Measurements from ENCODE around the gene MASP1. TPM values are rescaled to one million over a fixed set of nuclear protein-coding genes. Genes with fewer than 3 reads are reported as not detected.
"Not testable (repeated sequence)": the region's sequence is repeated elsewhere in the genome, so short reads cannot be mapped to it uniquely, and the experiment has no call there.

MASP1 gene
- total RNA-seq, 1 donor from 2014 or later, result 2.0 TPM

DNA sequence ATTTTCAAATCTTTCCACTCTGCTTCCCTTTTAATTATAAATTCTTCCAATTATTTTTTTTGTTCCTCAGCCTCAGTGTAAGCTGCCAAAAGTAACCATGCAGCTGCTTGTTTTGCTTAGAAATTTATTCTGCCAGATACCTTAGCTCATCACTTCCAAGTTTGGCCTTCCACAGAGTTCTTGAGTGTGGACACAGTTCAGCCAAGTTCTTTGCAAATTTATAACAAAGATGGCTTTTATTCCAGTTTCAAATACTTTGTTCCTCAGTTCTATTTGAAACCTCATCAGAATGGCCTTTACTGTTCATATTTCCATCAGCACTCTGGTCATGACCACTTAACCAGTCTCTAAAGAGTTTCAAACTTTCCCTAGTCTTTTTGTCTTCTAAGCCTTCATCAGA lies 83.9 kb downstream of the MASP1 start:
- TF ChIP-seq CTCF (IDR thresholded peaks at IDR 0.05), result no peak

GRCh38 chr3:187207062-187207461 lies 84.5 kb downstream of the MASP1 start:
- Mint-ChIP-seq H3K27me3 (ENCODE audit: low read depth) (no peaks in the 10 kb centered on the region), H3K27ac (ENCODE audit: unreplicated experiment) (no peak overlapping the region), H3K9me3 (ENCODE audit: low read depth) (no peaks in the 10 kb centered on the region), H3K36me3 (ENCODE audit: low read depth) (no peaks in the 10 kb centered on the region), H3K4me3 (ENCODE audit: unreplicated experiment) (no peak overlapping the region), H3K4me1 (ENCODE audit: low read depth) (peaks cover 44% of the 10 kb centered on the region)
- DNase-seq (ENCODE audit: low spot score), result no peak
- TF ChIP-seq CTCF (IDR thresholded peaks at IDR 0.05), result no peak

More for the DNA sequence above, 83.9 kb downstream of the MASP1 start:
- Mint-ChIP-seq H3K4me1 (ENCODE audit: low read depth) (peaks cover 50% of the 10 kb centered on the region), H3K36me3 (ENCODE audit: low read depth) (no peaks in the 10 kb centered on the region), H3K4me3 (ENCODE audit: unreplicated experiment) (no peak overlapping the region), H3K9me3 (ENCODE audit: low read depth) (no peaks in the 10 kb centered on the region), H3K27ac (ENCODE audit: unreplicated experiment) (peak overlapping the region; percentile 28), H3K27me3 (ENCODE audit: low read depth) (no peaks in the 10 kb centered on the region)
- DNase-seq (ENCODE audit: low spot score), result no peak

- no peak overlapping the region for H3K4me3 Mint-ChIP-seq (ENCODE audit: unreplicated experiment)
- H3K27me3 Mint-ChIP-seq (ENCODE audit: low read depth), result no peaks in the 10 kb centered on the region
- no peaks in the 10 kb centered on the region for H3K9me3 Mint-ChIP-seq (ENCODE audit: low read depth)
- H3K4me1 Mint-ChIP-seq (ENCODE audit: low read depth), result peaks cover 30% of the 10 kb centered on the region
- TF ChIP-seq CTCF (IDR thresholded peaks at IDR 0.05), result no peak
- DNase-seq (ENCODE audit: low spot score), result no peak
- no peak overlapping the region for H3K27ac Mint-ChIP-seq (ENCODE audit: unreplicated experiment)
- no peaks in the 10 kb centered on the region for H3K36me3 Mint-ChIP-seq (ENCODE audit: low read depth)
Measured at GRCh38 chr3:187205683-187206082, 85.9 kb downstream of the MASP1 start.

GRCh38 chr3:187199463-187200050 lies 92.0 kb downstream of the MASP1 start:
- not testable (repeated sequence) for H3K27me3 Mint-ChIP-seq (ENCODE audit: low read depth); H3K4me3 Mint-ChIP-seq (ENCODE audit: unreplicated experiment); H3K4me1 Mint-ChIP-seq (ENCODE audit: low read depth); H3K9me3 Mint-ChIP-seq (ENCODE audit: low read depth); H3K27ac Mint-ChIP-seq (ENCODE audit: unreplicated experiment); H3K36me3 Mint-ChIP-seq (ENCODE audit: low read depth)
- peak; percentile 73 for DNase-seq (ENCODE audit: low spot score)

- Mint-ChIP-seq H3K36me3 (ENCODE audit: low read depth) (no peaks in the 10 kb centered on the region), H3K9me3 (ENCODE audit: low read depth) (no peaks in the 10 kb centered on the region), H3K27me3 (ENCODE audit: low read depth) (peaks cover 2% of the 10 kb centered on the region), H3K27ac (ENCODE audit: unreplicated experiment) (no peak overlapping the region), H3K4me1 (ENCODE audit: low read depth) (peaks cover 15% of the 10 kb centered on the region), H3K4me3 (ENCODE audit: unreplicated experiment) (no peak overlapping the region)
- TF ChIP-seq CTCF (IDR thresholded peaks at IDR 0.05), result no peak
- DNase-seq (ENCODE audit: low spot score), result no peak
Measured at GRCh38 chr3:187198490-187198889, 93.0 kb downstream of the MASP1 start.

GRCh38 chr3:187197335-187197649 lies 94.2 kb downstream of the MASP1 start, which contains the start of gene RTP1:
Gene RTP1 (plus strand): TSS chr3:187197486. CDS start chr3:187197516, 30 bp downstream.
- H3K4me3 Mint-ChIP-seq (ENCODE audit: unreplicated experiment), result no peak within 1 kb of the TSS
- no peaks in the 10 kb centered on the region for H3K9me3 Mint-ChIP-seq (ENCODE audit: low read depth)
- DNase-seq (ENCODE audit: low spot score), result no peak
- H3K36me3 Mint-ChIP-seq (ENCODE audit: low read depth), result no peaks in the 10 kb centered on the region
- H3K4me1 Mint-ChIP-seq (ENCODE audit: low read depth), result peaks cover 25% of the 10 kb centered on the region
- no peak for TF ChIP-seq CTCF (IDR thresholded peaks at IDR 0.05)
- H3K27ac Mint-ChIP-seq (ENCODE audit: unreplicated experiment), result no peak within 1 kb of the TSS
- H3K27me3 Mint-ChIP-seq (ENCODE audit: low read depth), result peaks cover 2% of the 10 kb centered on the region
